HG03060 (cell line): ENCODE data around the gene NSD1.
"Not testable (repeated sequence)": the region's sequence is repeated elsewhere in the genome, so short reads cannot be mapped to it uniquely, and the experiment has no call there.

ENCODE experiments used
- ATAC-seq: cut with Tn5 transposase; IDR thresholded peaks from one replicate; pipeline ENCODE4 v1.9.1; 2021; ENCODE audit warnings: low read depth, moderate number of reproducible peaks; ENCODE audit not compliant: unreplicated experiment

Gene NSD1

GRCh38 chr5:177338251-177339106 lies 204.9 kb downstream of the NSD1 start:
- no peak for ATAC-seq

- ATAC-seq, result no peak
Observed at GRCh38 chr5:177339107-177339638, 205.6 kb downstream of the NSD1 start.

- ATAC-seq, result not testable (repeated sequence)
Observed at GRCh38 chr5:177343000-177343399, 209.4 kb downstream of the NSD1 start.

- no peak for ATAC-seq
Observed at GRCh38 chr5:177343777-177344176, 210.2 kb downstream of the NSD1 start.

- no peak for ATAC-seq
Observed at GRCh38 chr5:177344891-177345290, 211.3 kb downstream of the NSD1 start.

- no peak for ATAC-seq
Observed at GRCh38 chr5:177346820-177347219, 213.2 kb downstream of the NSD1 start.

- no peak for ATAC-seq
Observed at GRCh38 chr5:177347699-177348098, 214.1 kb downstream of the NSD1 start.

GRCh38 chr5:177349362-177349647 lies 215.7 kb downstream of the NSD1 start:
- no peak for ATAC-seq

- no peak for ATAC-seq
Observed at GRCh38 chr5:177349762-177350161, 216.2 kb downstream of the NSD1 start.
